H1 (cell line): Measurements from ENCODE around the gene SLIT3. TPM values are rescaled to one million over a fixed set of nuclear protein-coding genes. Genes with fewer than 3 reads are reported as not detected.

ENCODE experiments used
- BACH1 ChIP-seq: IDR thresholded peaks from 2 replicates; pipeline ENCODE4 v1.6.1; 2012; ENCODE audit warnings: low read length, improper control_type of control experiment
- CEBPB ChIP-seq: IDR thresholded peaks from 2 replicates; pipeline ENCODE4 v1.6.1; 2012; ENCODE audit warnings: low read depth, low read length
- POLR2A ChIP-seq, 2 experiments: IDR thresholded peaks; 1 replicate in 1 of 2; 2 replicates in 1 of 2; pipeline ENCODE4 v1.6.1; 2011; ENCODE audit warnings: low read depth in 2 of 2, low read length in 2 of 2, mild to moderate bottlenecking in 2 of 2; ENCODE audit errors: control extremely low read depth in 1 of 2
- RFX5 ChIP-seq: IDR thresholded peaks from 2 replicates; pipeline ENCODE4 v1.6.1; 2011; ENCODE audit warnings: low read depth, low read length, improper control_type of control experiment, borderline replicate concordance
- ZNF274 ChIP-seq: IDR thresholded peaks from 2 replicates; pipeline ENCODE4 v1.7.0; 2012; ENCODE audit warnings: low read length, borderline replicate concordance; ENCODE audit errors: extremely low read depth
- polyA plus RNA-seq, 7 experiments: library from polyadenylated mRNA; depleted of rRNA in 3 of 7; stranded (reverse) in 5 of 7; unstranded in 2 of 7; fragments of >200 nt in 5 of 7; fragments of 200-250 nt in 2 of 7; gene quantifications; 1 replicate in 5 of 7; 2 replicates in 1 of 7; 4 replicates in 1 of 7; pipeline versions ENCODE4 v1.2.1 to v1.2.3, GENCODE V29; 2011 to 2013; ENCODE audit warnings: missing spikeins in 2 of 7, mixed read lengths in 2 of 7
- total RNA-seq: library from RNA; stranded (reverse); fragmentation: NEBNext Ultra II Directional; extraction: Animal tissue kit (Norgen Biotek cat#: 25700); gene quantifications from 2 replicates; pipeline ENCODE4 v1.2.1, GENCODE V29; 2021
- TF ChIP-seq, protein P1 (sequence below): IDR thresholded peaks from 2 replicates; pipeline ENCODE4 v1.6.1; 2012; ENCODE audit warnings: low read length, inconsistent platforms

The SLIT3 gene
- total and polyA plus RNA-seq, 2 of the 8 experiments (the other 6 are each of a cell fraction or from before 2014, with no cell fraction given) = 1.1 to 1.2 TPM

- TF ChIP-seq, protein P1, sequence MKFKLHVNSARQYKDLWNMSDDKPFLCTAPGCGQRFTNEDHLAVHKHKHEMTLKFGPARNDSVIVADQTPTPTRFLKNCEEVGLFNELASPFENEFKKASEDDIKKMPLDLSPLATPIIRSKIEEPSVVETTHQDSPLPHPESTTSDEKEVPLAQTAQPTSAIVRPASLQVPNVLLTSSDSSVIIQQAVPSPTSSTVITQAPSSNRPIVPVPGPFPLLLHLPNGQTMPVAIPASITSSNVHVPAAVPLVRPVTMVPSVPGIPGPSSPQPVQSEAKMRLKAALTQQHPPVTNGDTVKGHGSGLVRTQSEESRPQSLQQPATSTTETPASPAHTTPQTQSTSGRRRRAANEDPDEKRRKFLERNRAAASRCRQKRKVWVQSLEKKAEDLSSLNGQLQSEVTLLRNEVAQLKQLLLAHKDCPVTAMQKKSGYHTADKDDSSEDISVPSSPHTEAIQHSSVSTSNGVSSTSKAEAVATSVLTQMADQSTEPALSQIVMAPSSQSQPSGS = no peak
- no peak for TF ChIP-seq ZNF274
- TF ChIP-seq CEBPB = no peak
- no peak for TF ChIP-seq RFX5
- no peak for TF ChIP-seq POLR2A (IDR thresholded peaks at IDR 0.05; ENCODE audit: control extremely low read depth in 1 of 2, low read depth in 2 of 2, low read length in 2 of 2)
- TF ChIP-seq BACH1 = no peak
Measured at GRCh38 chr5:169298193-169298592, 2.7 kb downstream of the SLIT3 start (continued).
